ENCODE measurements around the gene ZNF503. TPM values are rescaled to one million over a fixed set of nuclear protein-coding genes. Genes with fewer than 3 reads are reported as not detected.

Gene ZNF503
- total and polyA plus RNA-seq, 2 experiments from 2014 or later: 0.21 TPM; not detected in 1

- TF ChIP-seq ZNF462 (CRISPR knock-in tag; IDR thresholded peaks at IDR 0.05) (no peak), REST (IDR thresholded peaks at IDR 0.05; ENCODE audit: unreplicated experiment) (no peak), CTCF (conservative IDR thresholded peaks at IDR 0.05; ENCODE audit: low read depth in 2 of 2) (no peak), ZNF114 (CRISPR knock-in tag; IDR thresholded peaks at IDR 0.05) (no peak)
These were observed 23.9 kb upstream of the ZNF503 start (continued) for GRCh38 chr10:75425291-75426079.
